ENCODE results near the gene DHODH.

DNA sequence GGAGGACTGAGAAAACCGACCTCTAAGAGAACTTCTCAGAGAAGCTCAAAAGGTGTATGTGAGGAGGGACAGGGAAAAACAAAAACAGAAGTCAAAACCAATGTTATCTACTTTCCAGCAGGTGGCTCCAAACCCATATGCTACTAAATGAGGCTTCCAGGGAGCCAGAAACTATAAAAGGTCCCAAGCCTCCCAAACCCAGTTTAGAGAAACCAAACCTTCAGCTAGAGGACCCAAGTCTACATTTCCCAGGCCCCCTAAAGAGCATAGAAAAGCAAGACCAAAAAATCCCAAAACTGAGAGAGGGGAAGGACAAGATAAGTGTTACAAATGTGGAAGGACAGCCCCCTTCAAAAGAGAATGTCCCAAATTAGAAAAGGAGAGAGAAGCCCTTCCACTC lies 58.2 kb downstream of the DHODH start:
- TF ChIP-seq POLR2A (IDR thresholded peaks at IDR 0.05; ENCODE audit: low read length) (no peak), POLR2AphosphoS2 (conservative IDR thresholded peaks at IDR 0.05; ENCODE audit: low read length) (no peak), HDAC2 (IDR thresholded peaks at IDR 0.05) (no peak), EP300 (IDR thresholded peaks at IDR 0.05) (no peak)
- TF ChIP-seq, protein P1, sequence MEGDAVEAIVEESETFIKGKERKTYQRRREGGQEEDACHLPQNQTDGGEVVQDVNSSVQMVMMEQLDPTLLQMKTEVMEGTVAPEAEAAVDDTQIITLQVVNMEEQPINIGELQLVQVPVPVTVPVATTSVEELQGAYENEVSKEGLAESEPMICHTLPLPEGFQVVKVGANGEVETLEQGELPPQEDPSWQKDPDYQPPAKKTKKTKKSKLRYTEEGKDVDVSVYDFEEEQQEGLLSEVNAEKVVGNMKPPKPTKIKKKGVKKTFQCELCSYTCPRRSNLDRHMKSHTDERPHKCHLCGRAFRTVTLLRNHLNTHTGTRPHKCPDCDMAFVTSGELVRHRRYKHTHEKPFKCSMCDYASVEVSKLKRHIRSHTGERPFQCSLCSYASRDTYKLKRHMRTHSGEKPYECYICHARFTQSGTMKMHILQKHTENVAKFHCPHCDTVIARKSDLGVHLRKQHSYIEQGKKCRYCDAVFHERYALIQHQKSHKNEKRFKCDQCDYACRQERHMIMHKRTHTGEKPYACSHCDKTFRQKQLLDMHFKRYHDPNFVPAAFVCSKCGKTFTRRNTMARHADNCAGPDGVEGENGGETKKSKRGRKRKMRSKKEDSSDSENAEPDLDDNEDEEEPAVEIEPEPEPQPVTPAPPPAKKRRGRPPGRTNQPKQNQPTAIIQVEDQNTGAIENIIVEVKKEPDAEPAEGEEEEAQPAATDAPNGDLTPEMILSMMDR (IDR thresholded peaks at IDR 0.05): peak; percentile 63

Measured in A549 (cell line).